GM12878 (cell line): ENCODE data around the gene PXDC1. TPM values are rescaled to one million over a fixed set of nuclear protein-coding genes. Genes with fewer than 3 reads are reported as not detected.

Experiments
- ATAC-seq: fragments of 200-7000 bp; cut with Tn5 transposase; 3 replicates; pipeline ENCODE4 v1.9.1; 2020; ENCODE audit warnings: mild to moderate bottlenecking, moderate library complexity
- BruUV-seq: library from RNA; stranded (reverse); fragments of 400-500 nt; replicated peaks from 2 replicates; lab custom pipeline; 2021; lab: Mats Ljungman, UMichigan
- CTCF ChIA-PET: fragments of 300-600 bp; sonication (Branson Sonifier 250); formaldehyde crosslinking; extraction: SDS; loops from one replicate; lab custom pipeline; 2021; ENCODE audit warnings: inconsistent platforms; lab: Yijun Ruan, JAX
- POLR2A ChIA-PET: fragments of 350-600 bp; formaldehyde crosslinking; extraction: SDS; loops from one replicate; lab custom pipeline; 2021; ENCODE audit warnings: inconsistent platforms; lab: Charles Lee
- RAD21 ChIA-PET: fragments of 300-600 bp; sonication (Branson Sonifier 250); formaldehyde crosslinking; loops from one replicate; lab custom pipeline; 2023; ENCODE audit warnings: antibody characterized with exemption; ENCODE audit not compliant: unreplicated experiment; lab: Charles Lee
- SMC1A ChIA-PET: fragments of 300-600 bp; sonication (Branson Sonifier 250); formaldehyde crosslinking; loops from one replicate; lab custom pipeline; 2023; ENCODE audit not compliant: unreplicated experiment, uncharacterized antibody; lab: Charles Lee
- DNase-seq: peaks from one replicate; pipeline ENCODE4 v3.0.0-alpha.2; 2011; ENCODE audit warnings: low read depth, low spot score
- FAIRE-seq: peaks from 3 replicates; lab custom pipeline; 2011; peaks lifted over from hg19 to GRCh38; lab: Jason Lieb, UNC
- H2AFZ ChIP-seq: 2 replicates; pipeline ENCODE4 v1.6.0; 2011; ENCODE audit warnings: low read depth, low read length, control low read depth; ENCODE audit not compliant: control insufficient read depth
- H3K27ac ChIP-seq: 2 replicates; pipeline ENCODE4 v1.5.1; 2011; ENCODE audit warnings: control low read depth; ENCODE audit not compliant: control insufficient read depth, insufficient read depth
- H3K27me3 ChIP-seq, 2 experiments: replicated peaks in 1 of 2; 2 replicates each; pipeline versions ENCODE4 v1.6.0 to v1.6.1; 2011; ENCODE audit warnings: low read length in 1 of 2; ENCODE audit not compliant: control insufficient read depth in 2 of 2, insufficient read depth in 2 of 2
- H3K36me3 ChIP-seq, 2 experiments: 2 replicates each; pipeline ENCODE4 v1.5.1; 2011; ENCODE audit warnings: low read length in 1 of 2; ENCODE audit not compliant: control insufficient read depth in 2 of 2, insufficient read depth in 2 of 2
- H3K4me1 ChIP-seq: 2 replicates; pipeline ENCODE4 v1.6.1; 2011; ENCODE audit warnings: mild to moderate bottlenecking, low read length, moderate library complexity, mixed read lengths; ENCODE audit not compliant: control insufficient read depth, insufficient read depth
- H3K4me2 ChIP-seq: 2 replicates; pipeline ENCODE4 v1.6.0; 2011; ENCODE audit warnings: control low read depth; ENCODE audit not compliant: control insufficient read depth, insufficient read depth
- H3K4me3 ChIP-seq: fragments of 200-600 bp; sonication (generic); 2 replicates; pipeline ENCODE4 v1.5.1; 2016
- H3K79me2 ChIP-seq: 2 replicates; pipeline ENCODE4 v1.6.0; 2011; ENCODE audit warnings: low read length; ENCODE audit not compliant: control insufficient read depth, insufficient read depth
- H3K9ac ChIP-seq: 2 replicates; pipeline ENCODE4 v1.8.0; 2011; ENCODE audit warnings: low read length, control low read depth, mixed read lengths; ENCODE audit not compliant: control insufficient read depth, insufficient read depth
- H3K9me3 ChIP-seq: replicated peaks from 3 replicates; pipeline ENCODE4 v1.5.1; 2011; ENCODE audit warnings: mild to moderate bottlenecking, low read length; ENCODE audit not compliant: control insufficient read depth, insufficient read depth
- H4K20me1 ChIP-seq: 2 replicates; pipeline ENCODE4 v1.6.0; 2011; ENCODE audit not compliant: control insufficient read depth, insufficient read depth
- HDAC2 ChIP-seq: fragments of 200-600 bp; sonication (generic); IDR thresholded peaks from 2 replicates; pipeline ENCODE4 v1.6.1; 2017
- JUNB ChIP-seq: IDR thresholded peaks from 2 replicates; pipeline ENCODE4 v1.6.1; 2016; ENCODE audit warnings: antibody characterized with exemption, mild to moderate bottlenecking
- SP1 ChIP-seq: IDR thresholded peaks from one replicate; pipeline ENCODE4 v1.6.1; 2011; ENCODE audit warnings: low read depth, low read length
- YBX1 ChIP-seq: fragments of 450-650 bp; IDR thresholded peaks from 2 replicates; pipeline ENCODE4 v1.6.1; 2016; ENCODE audit warnings: antibody characterized with exemption
- ZBED1 ChIP-seq: IDR thresholded peaks from 2 replicates; pipeline ENCODE4 v1.6.1; 2016; ENCODE audit warnings: borderline replicate concordance
- ZNF24 ChIP-seq: fragments of 450-650 bp; IDR thresholded peaks from 2 replicates; pipeline ENCODE4 v1.6.1; 2017; ENCODE audit warnings: antibody characterized with exemption, mild to moderate bottlenecking
- ZZZ3 ChIP-seq: IDR thresholded peaks from 2 replicates; pipeline ENCODE4 v1.6.1; 2011; ENCODE audit warnings: low read depth; ENCODE audit not compliant: control insufficient read depth, insufficient read length
- WGBS: methylation state at CpG from one replicate; pipeline ENCODE4 v1.1.6; 2016; ENCODE audit warnings: low lambda C conversion rate; ENCODE audit not compliant: insufficient replicate concordance, insufficient coverage; ENCODE audit errors: missing lambda C conversion rate; 5-methylcytosine and 5-hydroxymethylcytosine counted together
- in situ Hi-C: fragments of 300-500 bp; cut with MboI; formaldehyde crosslinking; loops from 9 replicates; pipeline ENCODE4 v1.14.3; 2018; ENCODE audit warnings: mixed read lengths
- intact Hi-C: fragments of 100-400 bp; cut with micrococcal nuclease; formaldehyde crosslinking; loops from one replicate; pipeline ENCODE4 v1.14.2; 2022; ENCODE audit not compliant: unreplicated experiment
- polyA plus RNA-seq, 11 experiments: library from polyadenylated mRNA; depleted of rRNA in 4 of 11; unstranded in 6 of 11; stranded (reverse) in 5 of 11; fragments of >200 nt; fragmentation: Nextera tagmentation in 4 of 11; fragmentation: Illumina TruSeq in 1 of 11; extraction: Ambion mirVana in 4 of 11; extraction: Trizol in 1 of 11; gene quantifications; 1 replicate in 1 of 11; 2 replicates in 10 of 11; pipeline versions ENCODE4 v1.2.1 to v1.2.3, GENCODE V29; 2011 to 2016; ENCODE audit warnings: inconsistent platforms in 2 of 11, missing spikeins in 2 of 11, low read depth in 1 of 11
- total RNA-seq, 4 experiments: library from RNA; depleted of rRNA in 3 of 4; stranded (reverse); fragments of >200 nt in 3 of 4; fragmentation: Illumina TruSeq in 1 of 4; extraction: Trizol in 1 of 4; gene quantifications; 2 replicates each; pipeline versions ENCODE4 v1.2.1 to v1.2.3, GENCODE V29; 2013 to 2021
- TF ChIP-seq, protein P1 (sequence below): fragments of 450-650 bp; IDR thresholded peaks from 2 replicates; pipeline ENCODE4 v1.6.1; 2016; ENCODE audit warnings: mild to moderate bottlenecking, moderate library complexity, borderline replicate concordance
- TF ChIP-seq, protein P2 (sequence below): fragments of 150-350 bp; IDR thresholded peaks from 2 replicates; pipeline ENCODE4 v1.6.1; 2016; ENCODE audit warnings: low read depth, low read length

PXDC1 gene
- total and polyA plus RNA-seq, 10 of the 15 experiments (the other 5 are each of a cell fraction or from before 2014, with no cell fraction given): 0.03 to 0.72 (median 0.32) TPM; not detected in 2

DNA sequence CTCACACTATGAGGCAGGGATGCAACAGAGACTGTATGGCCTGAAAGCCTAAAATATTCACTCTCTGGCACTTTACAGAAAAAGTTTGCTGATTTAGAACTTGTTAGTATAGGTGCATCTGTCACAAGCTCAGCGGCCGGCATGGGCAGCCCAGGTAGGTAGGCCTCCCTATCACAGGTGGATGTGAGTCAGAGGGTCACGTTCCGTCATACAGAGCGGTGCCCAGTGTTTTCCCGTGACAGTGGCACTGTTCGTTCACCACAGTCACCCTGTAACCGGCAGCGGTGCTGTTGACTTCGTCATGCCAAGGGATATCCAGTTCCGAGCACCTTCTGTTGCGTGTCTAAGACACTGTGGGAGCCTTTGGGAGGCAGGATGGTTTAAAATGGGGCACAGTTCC lies 32.9 kb upstream of the PXDC1 start:
- DNase-seq: no peak
- H3K36me3 ChIP-seq: no peaks in the 10 kb centered on the region
- no peak overlapping the region for H3K4me3 ChIP-seq
- H3K4me1 ChIP-seq: no peaks in the 10 kb centered on the region
- no peaks in the 10 kb centered on the region for H3K79me2 ChIP-seq
- no peak for ATAC-seq
- H2AFZ ChIP-seq: no peak overlapping the region
- H3K9me3 ChIP-seq: no peaks in the 10 kb centered on the region
- CTCF ChIA-PET: no interaction called here
- FAIRE-seq: no peak
- no peaks in the 10 kb centered on the region for H4K20me1 ChIP-seq
- H3K9ac ChIP-seq: no peak overlapping the region
- no TSS peak for BruUV-seq
- POLR2A ChIA-PET: no interaction called here
- intact Hi-C loops (no loop called here), in situ Hi-C loops (no loop called here)
- peaks cover 0 to 3% of the 10 kb centered on the region in 2 experiments; a peak in 2 of 4 replicates for H3K27me3 ChIP-seq
- no peak overlapping the region for H3K27ac ChIP-seq
- no peak overlapping the region for H3K4me2 ChIP-seq
- TF ChIP-seq ZZZ3: no peak
- TF ChIP-seq YBX1: no peak
- no peak for TF ChIP-seq HDAC2
- TF ChIP-seq SP1: no peak
- no peak for TF ChIP-seq JUNB
- no peak for TF ChIP-seq ZBED1
- TF ChIP-seq, protein P1, sequence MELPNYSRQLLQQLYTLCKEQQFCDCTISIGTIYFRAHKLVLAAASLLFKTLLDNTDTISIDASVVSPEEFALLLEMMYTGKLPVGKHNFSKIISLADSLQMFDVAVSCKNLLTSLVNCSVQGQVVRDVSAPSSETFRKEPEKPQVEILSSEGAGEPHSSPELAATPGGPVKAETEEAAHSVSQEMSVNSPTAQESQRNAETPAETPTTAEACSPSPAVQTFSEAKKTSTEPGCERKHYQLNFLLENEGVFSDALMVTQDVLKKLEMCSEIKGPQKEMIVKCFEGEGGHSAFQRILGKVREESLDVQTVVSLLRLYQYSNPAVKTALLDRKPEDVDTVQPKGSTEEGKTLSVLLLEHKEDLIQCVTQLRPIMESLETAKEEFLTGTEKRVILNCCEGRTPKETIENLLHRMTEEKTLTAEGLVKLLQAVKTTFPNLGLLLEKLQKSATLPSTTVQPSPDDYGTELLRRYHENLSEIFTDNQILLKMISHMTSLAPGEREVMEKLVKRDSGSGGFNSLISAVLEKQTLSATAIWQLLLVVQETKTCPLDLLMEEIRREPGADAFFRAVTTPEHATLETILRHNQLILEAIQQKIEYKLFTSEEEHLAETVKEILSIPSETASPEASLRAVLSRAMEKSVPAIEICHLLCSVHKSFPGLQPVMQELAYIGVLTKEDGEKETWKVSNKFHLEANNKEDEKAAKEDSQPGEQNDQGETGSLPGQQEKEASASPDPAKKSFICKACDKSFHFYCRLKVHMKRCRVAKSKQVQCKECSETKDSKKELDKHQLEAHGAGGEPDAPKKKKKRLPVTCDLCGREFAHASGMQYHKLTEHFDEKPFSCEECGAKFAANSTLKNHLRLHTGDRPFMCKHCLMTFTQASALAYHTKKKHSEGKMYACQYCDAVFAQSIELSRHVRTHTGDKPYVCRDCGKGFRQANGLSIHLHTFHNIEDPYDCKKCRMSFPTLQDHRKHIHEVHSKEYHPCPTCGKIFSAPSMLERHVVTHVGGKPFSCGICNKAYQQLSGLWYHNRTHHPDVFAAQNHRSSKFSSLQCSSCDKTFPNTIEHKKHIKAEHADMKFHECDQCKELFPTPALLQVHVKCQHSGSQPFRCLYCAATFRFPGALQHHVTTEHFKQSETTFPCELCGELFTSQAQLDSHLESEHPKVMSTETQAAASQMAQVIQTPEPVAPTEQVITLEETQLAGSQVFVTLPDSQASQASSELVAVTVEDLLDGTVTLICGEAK: no peak
- TF ChIP-seq, protein P2, sequence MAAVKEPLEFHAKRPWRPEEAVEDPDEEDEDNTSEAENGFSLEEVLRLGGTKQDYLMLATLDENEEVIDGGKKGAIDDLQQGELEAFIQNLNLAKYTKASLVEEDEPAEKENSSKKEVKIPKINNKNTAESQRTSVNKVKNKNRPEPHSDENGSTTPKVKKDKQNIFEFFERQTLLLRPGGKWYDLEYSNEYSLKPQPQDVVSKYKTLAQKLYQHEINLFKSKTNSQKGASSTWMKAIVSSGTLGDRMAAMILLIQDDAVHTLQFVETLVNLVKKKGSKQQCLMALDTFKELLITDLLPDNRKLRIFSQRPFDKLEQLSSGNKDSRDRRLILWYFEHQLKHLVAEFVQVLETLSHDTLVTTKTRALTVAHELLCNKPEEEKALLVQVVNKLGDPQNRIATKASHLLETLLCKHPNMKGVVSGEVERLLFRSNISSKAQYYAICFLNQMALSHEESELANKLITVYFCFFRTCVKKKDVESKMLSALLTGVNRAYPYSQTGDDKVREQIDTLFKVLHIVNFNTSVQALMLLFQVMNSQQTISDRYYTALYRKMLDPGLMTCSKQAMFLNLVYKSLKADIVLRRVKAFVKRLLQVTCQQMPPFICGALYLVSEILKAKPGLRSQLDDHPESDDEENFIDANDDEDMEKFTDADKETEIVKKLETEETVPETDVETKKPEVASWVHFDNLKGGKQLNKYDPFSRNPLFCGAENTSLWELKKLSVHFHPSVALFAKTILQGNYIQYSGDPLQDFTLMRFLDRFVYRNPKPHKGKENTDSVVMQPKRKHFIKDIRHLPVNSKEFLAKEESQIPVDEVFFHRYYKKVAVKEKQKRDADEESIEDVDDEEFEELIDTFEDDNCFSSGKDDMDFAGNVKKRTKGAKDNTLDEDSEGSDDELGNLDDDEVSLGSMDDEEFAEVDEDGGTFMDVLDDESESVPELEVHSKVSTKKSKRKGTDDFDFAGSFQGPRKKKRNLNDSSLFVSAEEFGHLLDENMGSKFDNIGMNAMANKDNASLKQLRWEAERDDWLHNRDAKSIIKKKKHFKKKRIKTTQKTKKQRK: no peak
- no peak for TF ChIP-seq ZNF24
- SMC1A ChIA-PET: no interaction called here
- RAD21 ChIA-PET: no interaction called here
- 91% methylated on average over 12 of the region's 12 CpGs for WGBS
